HepG2 (cell line): Measurements from ENCODE around the gene RIPK1. TPM values are rescaled to one million over a fixed set of nuclear protein-coding genes. Genes with fewer than 3 reads are reported as not detected.

Experiments used
- BATF2 ChIP-seq: sonication (generic); formaldehyde crosslinking; IDR thresholded peaks from 2 replicates; pipeline ENCODE4 v1.8.0; 2022; ENCODE audit warnings: mild to moderate bottlenecking, missing genetic modification reagents, moderate library complexity
- EED ChIP-seq: sonication (generic); formaldehyde crosslinking; IDR thresholded peaks from 2 replicates; pipeline ENCODE4 v1.5.0; 2020; ENCODE audit warnings: mild to moderate bottlenecking, missing genetic modification reagents
- ERF ChIP-seq: IDR thresholded peaks from 2 replicates; pipeline ENCODE4 v1.6.1; 2018; ENCODE audit warnings: missing biosample characterization, missing genetic modification reagents
- EZH2 ChIP-seq: conservative IDR thresholded peaks from 2 replicates; pipeline ENCODE4 v1.6.1; 2012; ENCODE audit warnings: mild to moderate bottlenecking, low read depth, low read length, moderate library complexity
- GPBP1L1 ChIP-seq: sonication (generic); formaldehyde crosslinking; IDR thresholded peaks from 2 replicates; pipeline ENCODE4 v1.5.0; 2020; ENCODE audit warnings: mild to moderate bottlenecking, missing genetic modification reagents
- GPN1 ChIP-seq: sonication (generic); formaldehyde crosslinking; IDR thresholded peaks from 2 replicates; pipeline ENCODE4 v1.5.1; 2020; ENCODE audit warnings: missing genetic modification reagents, borderline replicate concordance
- MNT ChIP-seq: fragments of 450-650 bp; IDR thresholded peaks from 2 replicates; pipeline ENCODE4 v1.6.1; 2016
- NFKB2 ChIP-seq: sonication (generic); formaldehyde crosslinking; IDR thresholded peaks from 2 replicates; pipeline ENCODE4 v1.4.0; 2020; ENCODE audit warnings: missing genetic modification reagents, borderline replicate concordance
- NFRKB ChIP-seq: fragments of 450-650 bp; IDR thresholded peaks from 2 replicates; pipeline ENCODE4 v1.6.1; 2017
- NR2C2 ChIP-seq: sonication (generic); formaldehyde crosslinking; IDR thresholded peaks from 2 replicates; pipeline ENCODE4 v1.4.0; 2020; ENCODE audit warnings: missing genetic modification reagents, mild to moderate bottlenecking, moderate library complexity, borderline replicate concordance
- PHF21A ChIP-seq: sonication (generic); formaldehyde crosslinking; IDR thresholded peaks from 2 replicates; pipeline ENCODE4 v1.5.0; 2020; ENCODE audit warnings: mild to moderate bottlenecking, missing genetic modification reagents
- SOX5 ChIP-seq: IDR thresholded peaks from 2 replicates; pipeline ENCODE4 v1.6.1; 2016; ENCODE audit warnings: borderline replicate concordance
- TSC22D2 ChIP-seq: sonication (generic); formaldehyde crosslinking; IDR thresholded peaks from 2 replicates; pipeline ENCODE4 v1.5.1; 2020; ENCODE audit warnings: missing genetic modification reagents, mild to moderate bottlenecking, borderline replicate concordance
- ZBTB8A ChIP-seq: sonication (generic); formaldehyde crosslinking; IDR thresholded peaks from 2 replicates; pipeline ENCODE4 v1.4.0; 2020; ENCODE audit warnings: mild to moderate bottlenecking, low read depth, missing genetic modification reagents, borderline replicate concordance
- ZNF180 ChIP-seq: sonication (generic); formaldehyde crosslinking; IDR thresholded peaks from 2 replicates; pipeline ENCODE4 v1.4.0; 2020; ENCODE audit warnings: low read depth, missing genetic modification reagents, borderline replicate concordance
- ZNF274 ChIP-seq: sonication (generic); formaldehyde crosslinking; IDR thresholded peaks from 2 replicates; pipeline ENCODE4 v1.5.1; 2020; ENCODE audit warnings: mild to moderate bottlenecking, missing genetic modification reagents
- ZNF280D ChIP-seq: sonication (generic); formaldehyde crosslinking; IDR thresholded peaks from 2 replicates; pipeline ENCODE4 v1.5.1; 2020; ENCODE audit warnings: mild to moderate bottlenecking, missing genetic modification reagents
- ZNF362 ChIP-seq: sonication (generic); formaldehyde crosslinking; IDR thresholded peaks from 2 replicates; pipeline ENCODE4 v1.4.0; 2020; ENCODE audit warnings: missing genetic modification reagents, mild to moderate bottlenecking, borderline replicate concordance
- ZNF660 ChIP-seq: sonication (generic); formaldehyde crosslinking; IDR thresholded peaks from 2 replicates; pipeline ENCODE4 v1.5.1; 2020; ENCODE audit warnings: mild to moderate bottlenecking, low read depth, missing genetic modification reagents, borderline replicate concordance
- polyA plus RNA-seq, 8 experiments: library from polyadenylated mRNA; depleted of rRNA in 3 of 8; stranded (reverse) in 7 of 8; unstranded in 1 of 8; fragments of >200 nt; fragmentation: Illumina TruSeq in 4 of 8; extraction: Trizol in 4 of 8; gene quantifications; 2 replicates each; pipeline versions ENCODE4 v1.2.1 to v1.2.3, GENCODE V29; 2011 to 2016; ENCODE audit warnings: low read depth in 4 of 8, missing spikeins in 1 of 8, mixed read lengths in 1 of 8; ENCODE audit not compliant: insufficient read depth in 1 of 8
- total RNA-seq, 5 experiments: library from RNA; depleted of rRNA; stranded (reverse); fragments of >200 nt; fragmentation: Illumina TruSeq; extraction: Trizol; gene quantifications; 2 replicates each; pipeline ENCODE4 v1.2.3, GENCODE V29; 2016; ENCODE audit warnings: low read depth in 1 of 5

Gene RIPK1
- total and polyA plus RNA-seq, 2 of the 13 experiments (the other 11 are each of a cell fraction or from before 2014, with no cell fraction given): 9.0 to 10.3 TPM

- TF ChIP-seq MNT: no peak
- TF ChIP-seq SOX5 (CRISPR knock-in tag): no peak
- no peak for TF ChIP-seq ZNF180 (CRISPR knock-in tag)
- peak; percentile 85; the same call in 1 of the 2 replicates for TF ChIP-seq ZNF274 (CRISPR knock-in tag)
- peak; percentile 82; the same call in 1 of the 2 replicates for TF ChIP-seq ERF (CRISPR knock-in tag)
- TF ChIP-seq ZBTB8A: no peak
- no peak; the same call in 1 of the 2 replicates for TF ChIP-seq ZNF280D (CRISPR knock-in tag)
- no peak for TF ChIP-seq GPBP1L1 (CRISPR knock-in tag)
- TF ChIP-seq NFRKB: no peak
- no peak for TF ChIP-seq ZNF660 (CRISPR knock-in tag)
- 0 out of 2 replicates have a peak, but pooled peaks have one; percentile 32 for TF ChIP-seq NR2C2 (CRISPR knock-in tag)
- peak; percentile 68 for TF ChIP-seq PHF21A
- no peak for TF ChIP-seq EZH2
- TF ChIP-seq NFKB2 (CRISPR knock-in tag): peak; percentile 77; the same call in 1 of the 2 replicates
- TF ChIP-seq ZNF362 (CRISPR knock-in tag): 0 out of 2 replicates have a peak, but pooled peaks have one; percentile 17
- TF ChIP-seq BATF2 (CRISPR knock-in tag): no peak
- TF ChIP-seq GPN1 (CRISPR knock-in tag): no peak
- TF ChIP-seq TSC22D2 (CRISPR knock-in tag): no peak
- no peak for TF ChIP-seq EED (CRISPR knock-in tag)
Measured at GRCh38 chr6:3063733-3064700, 4.3 kb upstream of the RIPK1 start (continued).
